ENCODE measurements around the gene ANKRD33B.

- TF ChIP-seq CTCF (IDR thresholded peaks at IDR 0.05; ENCODE audit: borderline replicate concordance, extremely low read depth, low read length, poor library complexity, severe bottlenecking) (no peak), EZH2 (IDR thresholded peaks at IDR 0.05; ENCODE audit: borderline replicate concordance, low read depth, low read length, severe bottlenecking) (no peak)
Measured at GRCh38 chr5:10636363-10637142, 72.7 kb downstream of the ANKRD33B start.

All from DND-41 (cell line).